Smooth muscle cell (in vitro differentiated cells): ENCODE results near the gene ARL13B. TPM values are rescaled to one million over a fixed set of nuclear protein-coding genes. Genes with fewer than 3 reads are reported as not detected.
"Not testable (repeated sequence)": the region's sequence is repeated elsewhere in the genome, so short reads cannot be mapped to it uniquely, and the experiment has no call there.

Experiments
- DNase-seq: peaks from one replicate; lab custom pipeline; 2025; ENCODE audit not compliant: unreplicated experiment; lab: John Stamatoyannopoulos, UW
- H2AFZ ChIP-seq: fragments of 200-600 bp; sonication (generic); 2 replicates; pipeline ENCODE4 v1.6.0; 2016; ENCODE audit warnings: antibody characterized with exemption, low read depth, mild to moderate bottlenecking
- H3F3A ChIP-seq: fragments of 200-600 bp; sonication (generic); 2 replicates; pipeline ENCODE4 v1.6.0; 2017; ENCODE audit warnings: antibody characterized with exemption, low read depth
- H3K27ac ChIP-seq: fragments of 200-600 bp; sonication (generic); 2 replicates; pipeline ENCODE4 v1.5.1; 2016; ENCODE audit warnings: low read depth, mild to moderate bottlenecking
- H3K27me3 ChIP-seq: fragments of 200-600 bp; sonication (generic); 2 replicates; pipeline ENCODE4 v1.6.1; 2016; ENCODE audit warnings: low read depth, mild to moderate bottlenecking
- H3K36me3 ChIP-seq: fragments of 200-600 bp; sonication (generic); 2 replicates; pipeline ENCODE4 v1.5.1; 2016; ENCODE audit warnings: low read depth
- H3K4me1 ChIP-seq: fragments of 200-600 bp; sonication (generic); 2 replicates; pipeline ENCODE4 v1.5.1; 2016; ENCODE audit warnings: low read depth
- H3K4me2 ChIP-seq: fragments of 200-600 bp; sonication (generic); 2 replicates; pipeline ENCODE4 v1.6.0; 2016; ENCODE audit warnings: mild to moderate bottlenecking
- H3K4me3 ChIP-seq: fragments of 200-600 bp; sonication (generic); 2 replicates; pipeline ENCODE4 v1.5.1; 2016; ENCODE audit warnings: mild to moderate bottlenecking
- H3K79me2 ChIP-seq: fragments of 200-600 bp; sonication (generic); 2 replicates; pipeline ENCODE4 v1.6.0; 2016; ENCODE audit warnings: low read depth, mild to moderate bottlenecking
- H3K9ac ChIP-seq: fragments of 200-600 bp; sonication (generic); 2 replicates; pipeline ENCODE4 v1.6.0; 2016; ENCODE audit warnings: low read depth
- H3K9me3 ChIP-seq: fragments of 200-600 bp; sonication (generic); replicated peaks from 2 replicates; pipeline ENCODE4 v1.5.1; 2016; ENCODE audit warnings: low read depth
- H4K20me1 ChIP-seq: fragments of 200-600 bp; sonication (generic); 2 replicates; pipeline ENCODE4 v1.6.0; 2016; ENCODE audit warnings: low read depth
- WGBS: methylation state at CpG from one replicate; pipeline ENCODE4 v1.1.7; 2016; ENCODE audit warnings: low lambda C conversion rate; 5-methylcytosine and 5-hydroxymethylcytosine counted together
- polyA plus RNA-seq: library from polyadenylated mRNA; unstranded; fragments of >200 nt; fragmentation: Nextera tagmentation; extraction: Ambion mirVana; gene quantifications from 2 replicates; pipeline ENCODE4 v1.2.1, GENCODE V29; 2016
- total RNA-seq: library from RNA; depleted of rRNA; stranded (reverse); fragments of >200 nt; gene quantifications from 2 replicates; pipeline ENCODE4 v1.2.3, GENCODE V29; 2014
- TF ChIP-seq, protein P1 (sequence below): fragments of 200-600 bp; sonication (generic); IDR thresholded peaks from 2 replicates; pipeline ENCODE4 v1.5.1; 2017; ENCODE audit warnings: borderline replicate concordance, mild to moderate bottlenecking, antibody characterized with exemption; ENCODE audit not compliant: insufficient read depth, poor library complexity, severe bottlenecking

ARL13B gene
- total and polyA plus RNA-seq, 2 experiments from 2014 or later, result 8.6 to 14.0 TPM

DNA sequence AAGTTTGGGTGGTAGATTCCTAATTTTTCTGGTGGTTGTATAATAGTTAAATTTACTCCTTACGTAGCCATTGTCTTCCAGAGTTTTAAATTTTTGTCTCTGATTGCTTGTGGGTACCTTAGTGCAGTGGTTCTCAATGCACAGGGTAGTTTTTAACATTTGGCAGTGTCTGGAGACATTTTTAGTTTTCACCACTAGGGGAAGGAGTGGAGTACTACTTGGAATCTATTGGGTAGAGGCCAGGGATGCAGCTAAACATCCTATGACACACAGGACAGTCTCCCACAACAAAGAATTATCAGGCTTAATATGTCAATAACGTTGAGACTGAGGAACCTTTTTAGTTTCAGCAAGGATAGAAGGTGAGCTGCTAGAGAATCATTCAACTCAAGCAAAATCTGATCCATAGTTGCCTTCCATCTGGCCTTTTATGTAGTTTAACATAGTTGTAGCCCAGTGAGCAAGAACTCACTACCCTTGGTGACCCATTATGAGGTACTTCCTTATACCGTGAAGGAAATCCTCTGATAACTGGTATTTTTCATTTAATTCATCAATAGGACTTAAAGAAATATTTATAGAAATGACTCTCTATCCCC lies 57.1 kb downstream of the ARL13B start:
- H3K79me2 ChIP-seq, result no peaks in the 10 kb centered on the region
- H3K9me3 ChIP-seq, result no peaks in the 10 kb centered on the region
- no peak for DNase-seq
- no peak overlapping the region for H3K9ac ChIP-seq
- H4K20me1 ChIP-seq, result no peaks in the 10 kb centered on the region
- H3K27me3 ChIP-seq, result no peaks in the 10 kb centered on the region
- H3K4me2 ChIP-seq, result no peak overlapping the region
- WGBS, result 80% methylated on average over 3 of the region's 3 CpGs
- no peak overlapping the region for H2AFZ ChIP-seq
- no peaks in the 10 kb centered on the region for H3K4me1 ChIP-seq
- TF ChIP-seq, protein P1, sequence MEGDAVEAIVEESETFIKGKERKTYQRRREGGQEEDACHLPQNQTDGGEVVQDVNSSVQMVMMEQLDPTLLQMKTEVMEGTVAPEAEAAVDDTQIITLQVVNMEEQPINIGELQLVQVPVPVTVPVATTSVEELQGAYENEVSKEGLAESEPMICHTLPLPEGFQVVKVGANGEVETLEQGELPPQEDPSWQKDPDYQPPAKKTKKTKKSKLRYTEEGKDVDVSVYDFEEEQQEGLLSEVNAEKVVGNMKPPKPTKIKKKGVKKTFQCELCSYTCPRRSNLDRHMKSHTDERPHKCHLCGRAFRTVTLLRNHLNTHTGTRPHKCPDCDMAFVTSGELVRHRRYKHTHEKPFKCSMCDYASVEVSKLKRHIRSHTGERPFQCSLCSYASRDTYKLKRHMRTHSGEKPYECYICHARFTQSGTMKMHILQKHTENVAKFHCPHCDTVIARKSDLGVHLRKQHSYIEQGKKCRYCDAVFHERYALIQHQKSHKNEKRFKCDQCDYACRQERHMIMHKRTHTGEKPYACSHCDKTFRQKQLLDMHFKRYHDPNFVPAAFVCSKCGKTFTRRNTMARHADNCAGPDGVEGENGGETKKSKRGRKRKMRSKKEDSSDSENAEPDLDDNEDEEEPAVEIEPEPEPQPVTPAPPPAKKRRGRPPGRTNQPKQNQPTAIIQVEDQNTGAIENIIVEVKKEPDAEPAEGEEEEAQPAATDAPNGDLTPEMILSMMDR, result peak; percentile 36
- no peaks in the 10 kb centered on the region for H3K36me3 ChIP-seq
- no peak overlapping the region for H3K27ac ChIP-seq
- no peaks in the 10 kb centered on the region for H3F3A ChIP-seq
- no peak overlapping the region for H3K4me3 ChIP-seq

DNA sequence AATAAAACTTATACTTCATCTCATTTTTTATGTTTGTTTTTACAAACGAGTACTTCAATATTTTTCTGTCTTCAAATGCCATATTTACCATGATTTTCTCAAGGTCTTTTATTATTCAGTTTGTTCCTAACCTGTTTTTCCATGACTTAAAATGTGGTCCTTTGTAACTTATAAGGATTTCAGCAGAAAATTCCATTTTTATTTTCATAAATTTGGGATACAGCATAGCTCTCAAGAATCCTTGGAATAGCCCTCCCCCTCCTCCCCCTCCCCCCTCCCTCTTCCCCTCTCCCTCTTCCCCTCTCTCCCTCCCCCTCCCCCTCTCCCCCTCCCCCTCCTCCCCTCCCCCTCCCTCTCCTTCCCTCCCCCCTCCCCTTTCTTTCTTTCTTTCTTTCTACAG lies 63.3 kb downstream of the ARL13B start:
- no peaks in the 10 kb centered on the region for H3K9me3 ChIP-seq
- H3K27me3 ChIP-seq, result no peaks in the 10 kb centered on the region
- no peak overlapping the region for H3K4me2 ChIP-seq
- H3K36me3 ChIP-seq, result no peaks in the 10 kb centered on the region
- H3K4me1 ChIP-seq, result no peaks in the 10 kb centered on the region
- DNase-seq, result no peak
- 100% methylated on average over 1 of the region's 1 CpG for WGBS
- H3K9ac ChIP-seq, result no peak overlapping the region
- TF ChIP-seq, protein P1, result no peak
- no peak overlapping the region for H2AFZ ChIP-seq
- H4K20me1 ChIP-seq, result no peaks in the 10 kb centered on the region
- no peak overlapping the region for H3K4me3 ChIP-seq
- no peak overlapping the region for H3K27ac ChIP-seq
- H3F3A ChIP-seq, result no peaks in the 10 kb centered on the region
- no peaks in the 10 kb centered on the region for H3K79me2 ChIP-seq

DNA sequence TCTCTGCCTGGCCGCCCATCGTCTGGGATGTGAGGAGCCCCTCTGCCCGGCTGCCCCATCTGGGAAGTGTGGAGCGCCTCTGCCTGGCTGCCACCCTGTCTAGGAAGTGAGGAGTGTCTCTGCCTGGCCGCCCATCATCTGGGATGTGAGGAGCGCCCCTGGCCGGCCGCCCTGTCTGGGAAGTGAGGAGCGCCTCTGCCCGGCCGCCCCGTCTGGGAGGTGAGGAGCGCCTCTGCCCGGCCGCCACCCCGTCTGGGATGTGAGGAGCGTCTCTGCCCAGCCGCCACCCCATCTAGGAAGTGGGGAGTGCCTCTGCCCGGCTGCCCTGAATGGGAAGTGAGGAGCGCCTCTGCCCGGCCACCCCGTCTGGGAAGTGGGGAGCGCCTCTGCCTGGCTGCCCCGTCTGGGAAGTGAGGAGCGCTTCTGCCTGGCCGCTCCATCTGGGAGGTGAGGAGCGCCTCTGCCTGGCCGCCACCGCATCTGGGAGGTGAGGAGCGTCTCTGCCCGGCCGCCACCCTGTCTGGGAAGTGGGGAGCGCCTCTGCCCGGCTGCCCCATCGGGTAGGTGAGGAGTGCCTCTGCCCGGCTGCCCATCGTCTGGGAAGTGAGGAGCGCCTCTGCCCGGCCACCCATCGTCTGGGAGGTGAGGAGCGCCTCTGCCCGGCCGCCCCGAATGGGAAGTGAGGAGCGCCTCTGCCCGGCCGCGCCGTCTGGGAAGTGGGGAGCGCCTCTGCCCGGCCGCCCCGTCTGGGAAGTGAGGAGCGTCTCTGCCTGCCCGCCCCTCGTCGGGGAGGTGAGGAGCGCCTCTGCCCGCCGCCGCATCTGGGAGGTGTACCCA lies 64.4 kb downstream of the ARL13B start:
- not testable (repeated sequence) for H3K27ac ChIP-seq, H3F3A ChIP-seq, H3K4me1 ChIP-seq, DNase-seq, H3K4me3 ChIP-seq, H4K20me1 ChIP-seq, H3K27me3 ChIP-seq, H3K79me2 ChIP-seq, H3K36me3 ChIP-seq, H3K9ac ChIP-seq, H3K4me2 ChIP-seq, H3K9me3 ChIP-seq, H2AFZ ChIP-seq
- 99% methylated on average over 61 of the region's 61 CpGs for WGBS

DNA sequence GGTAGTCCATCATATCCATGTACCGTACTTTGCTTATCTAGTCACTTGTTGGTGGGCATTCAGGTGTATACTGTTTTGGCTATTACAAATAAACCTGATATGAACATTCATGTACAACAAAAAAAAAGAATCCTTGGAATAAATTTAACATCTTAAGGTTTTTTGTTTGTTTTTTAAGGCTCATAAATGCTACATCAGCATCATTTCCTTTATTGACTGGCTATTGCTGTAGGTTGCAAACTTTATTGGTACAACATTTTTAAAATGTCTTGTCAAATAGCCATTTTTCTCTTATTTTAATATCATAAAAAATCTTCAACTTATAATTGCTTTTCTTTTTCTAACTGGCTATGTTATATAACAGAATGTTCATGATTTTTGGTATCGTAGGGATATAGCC lies 66.6 kb downstream of the ARL13B start:
- no peaks in the 10 kb centered on the region for H3K36me3 ChIP-seq
- no peaks in the 10 kb centered on the region for H3K79me2 ChIP-seq
- H3K4me1 ChIP-seq, result no peaks in the 10 kb centered on the region
- H3K27ac ChIP-seq, result no peak overlapping the region
- no peaks in the 10 kb centered on the region for H3K27me3 ChIP-seq
- 96% methylated on average over 2 of the region's 2 CpGs for WGBS
- H2AFZ ChIP-seq, result no peak overlapping the region
- no peaks in the 10 kb centered on the region for H3F3A ChIP-seq
- no peak overlapping the region for H3K4me3 ChIP-seq
- H3K9ac ChIP-seq, result no peak overlapping the region
- TF ChIP-seq, protein P1, result no peak
- no peak for DNase-seq
- H4K20me1 ChIP-seq, result no peaks in the 10 kb centered on the region
- no peaks in the 10 kb centered on the region for H3K9me3 ChIP-seq
- H3K4me2 ChIP-seq, result no peak overlapping the region
